Tibial artery (tissue), 4 donors: Measurements from ENCODE around the gene GRK1.

Source experiments
- DNase-seq, 2 donors: peaks; one replicate each; pipeline ENCODE4 v3.0.0-alpha.2; 2019
- H3K27ac ChIP-seq, 2 donors: fragments of 200-600 bp; sonication (generic) in 1 of 2; 1 replicate in 1 of 2; 2 replicates in 1 of 2; pipeline ENCODE4 v1.5.1; 2018 to 2019; ENCODE audit warnings: mild to moderate bottlenecking in 1 of 2
- H3K27me3 ChIP-seq, 2 donors: fragments of 200-600 bp; sonication (generic) in 1 of 2; one replicate each; pipeline versions ENCODE4 v1.5.1 to v1.6.0; 2016 to 2019
- H3K36me3 ChIP-seq, 3 donors: fragments of 200-600 bp; sonication (generic) in 2 of 3; one replicate each; pipeline ENCODE4 v1.5.1; 2016 to 2019; ENCODE audit warnings: mild to moderate bottlenecking in 2 of 3
- H3K4me1 ChIP-seq, 4 donors: fragments of 200-600 bp; sonication (generic) in 2 of 4; 1 replicate in 3 of 4; 2 replicates in 1 of 4; pipeline ENCODE4 v1.5.1; 2016 to 2019
- H3K4me3 ChIP-seq, 2 donors: fragments of 200-600 bp; sonication (generic) in 1 of 2; 1 replicate in 1 of 2; 2 replicates in 1 of 2; pipeline ENCODE4 v1.5.1; 2018 to 2019; ENCODE audit warnings: mild to moderate bottlenecking in 2 of 2
- H3K9me3 ChIP-seq, 3 donors: fragments of 200-600 bp; sonication (generic) in 1 of 3; one replicate each; pipeline ENCODE4 v1.5.1; 2016 to 2019
- CTCF ChIP-seq, 2 experiments: fragments of 200-600 bp in 1 of 2; fragments of 450-650 bp in 1 of 2; IDR thresholded peaks; one replicate each; pipeline ENCODE4 v1.5.1; 2017 to 2019; ENCODE audit warnings: antibody characterized with exemption in 2 of 2, mild to moderate bottlenecking in 1 of 2, moderate library complexity in 1 of 2
- intact Hi-C: fragments of 100-400 bp; cut with DNase I; formaldehyde crosslinking; loops from one replicate; pipeline ENCODE4 v1.15.0; 2023; ENCODE audit warnings: low total_unique reads

The GRK1 gene

DNA sequence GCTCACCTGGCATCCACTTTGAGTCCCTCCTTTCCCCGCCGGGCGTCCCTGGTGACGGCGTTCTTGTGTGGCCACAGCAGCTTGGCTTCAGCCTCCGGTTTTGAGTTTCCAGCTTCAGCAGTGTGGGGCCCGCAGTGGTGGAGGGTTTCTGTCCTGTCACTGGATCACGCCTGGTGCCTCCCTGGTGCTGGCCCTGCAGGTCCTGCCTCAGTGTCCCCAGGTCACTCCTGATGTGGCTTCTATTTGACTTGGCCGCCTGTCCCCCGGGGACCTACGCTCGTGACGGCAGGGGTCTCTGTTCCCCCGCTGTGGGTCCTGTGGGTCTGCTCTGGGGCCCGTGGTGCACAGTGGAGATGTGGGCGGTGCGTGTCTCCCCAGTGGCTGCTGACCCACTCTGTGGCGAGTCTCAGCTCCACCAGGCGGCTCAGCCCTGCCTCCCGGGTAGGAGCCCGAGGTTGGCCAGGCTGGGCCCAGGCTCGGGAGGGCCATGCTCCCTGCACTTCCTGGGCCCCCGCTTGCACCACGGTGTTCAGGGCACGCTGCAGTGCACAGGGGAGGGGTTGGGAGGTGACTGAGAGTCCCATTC is 10.9 kb upstream of the GRK1 start:
- Histone ChIP-seq H3K9me3 (peaks cover 0 to 10% (median under 1%) of the 10 kb centered on the region in 3 donors), H3K27ac (no peak overlapping the region), H3K27me3 (peaks cover 0 to 31% of the 10 kb centered on the region in 2 donors), H3K4me1 (no peaks in the 10 kb centered on the region), H3K36me3 (no peaks in the 10 kb centered on the region), H3K4me3 (no peak overlapping the region)
- DNase-seq: peak; percentile 7 to 43
- intact Hi-C loops: no loop called here
- TF ChIP-seq CTCF (IDR thresholded peaks at IDR 0.05): no peak

DNA sequence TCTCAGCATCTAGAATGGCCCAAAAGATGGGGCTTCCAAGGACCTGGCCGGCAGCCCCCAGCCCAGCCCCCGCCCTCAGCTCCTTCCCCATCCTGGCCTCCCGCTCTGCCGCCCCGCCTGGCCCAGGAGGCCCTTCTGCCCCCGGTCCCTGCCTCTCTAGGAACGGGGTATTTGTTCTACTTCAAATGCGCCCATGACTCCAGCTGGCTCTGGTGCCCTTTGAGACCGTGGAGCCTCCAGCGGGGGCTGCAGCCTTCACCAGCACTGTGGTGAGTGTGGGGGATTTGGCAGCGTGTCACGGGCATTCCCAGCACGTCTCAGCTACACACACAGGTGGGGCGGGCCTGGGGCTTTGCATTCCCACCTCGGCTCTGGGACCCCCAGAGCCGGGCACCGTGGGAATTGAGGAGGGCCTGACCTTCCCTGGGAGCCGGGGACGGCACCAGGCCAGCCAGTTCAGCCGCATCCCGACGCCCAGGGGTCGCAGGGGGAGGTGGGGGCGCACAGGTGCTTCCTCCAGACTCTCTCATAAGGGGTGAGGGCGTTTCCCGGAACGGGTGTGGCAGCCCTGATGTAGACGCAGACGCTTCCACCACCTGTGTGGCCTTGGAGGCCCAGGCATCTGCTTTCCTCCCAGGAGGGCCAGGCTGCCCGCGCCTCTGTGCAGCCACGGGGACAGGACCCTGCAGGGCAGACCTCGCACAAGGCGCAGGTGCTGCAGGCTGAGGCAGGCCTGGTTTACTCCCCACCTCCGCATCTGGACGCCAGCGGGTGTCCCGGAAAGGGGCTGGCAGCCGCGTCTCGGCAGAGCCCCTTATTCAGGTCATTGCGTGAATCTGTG is 10.0 kb upstream of the GRK1 start:
- peak; percentile 14 to 54 for DNase-seq
- intact Hi-C loops: no loop called here
- Histone ChIP-seq H3K27me3 (peaks cover 0 to 31% of the 10 kb centered on the region in 2 donors), H3K9me3 (peaks cover 0 to 18% (median 7%) of the 10 kb centered on the region in 3 donors), H3K4me3 (no peak overlapping the region), H3K27ac (no peak overlapping the region), H3K36me3 (no peaks in the 10 kb centered on the region), H3K4me1 (no peaks in the 10 kb centered on the region)
- TF ChIP-seq CTCF (IDR thresholded peaks at IDR 0.05): no peak

- H3K9me3 ChIP-seq: peaks cover 0 to 18% (median 7%) of the 10 kb centered on the region in 3 donors
- no peak within 1 kb of the TSS for H3K4me3 ChIP-seq
- peaks cover 0 to 31% of the 10 kb centered on the region in 2 donors for H3K27me3 ChIP-seq
- peak in 1 of 2 donors; percentile 55 for DNase-seq
- H3K36me3 ChIP-seq: no peaks in the 10 kb centered on the region
- H3K4me1 ChIP-seq: no peaks in the 10 kb centered on the region
- intact Hi-C loops: no loop called here
- TF ChIP-seq CTCF (IDR thresholded peaks at IDR 0.05): no peak
- H3K27ac ChIP-seq: no peak within 1 kb of the TSS
These were observed 8.9 kb upstream of the GRK1 start, which contains the start of gene ATP4B for GRCh38 chr13:113657851-113658741. ATP4B (minus strand) TSS chr13:113658198; CDS start chr13:113658144, 54 bp downstream.

- no peak for TF ChIP-seq CTCF (IDR thresholded peaks at IDR 0.05)
- Histone ChIP-seq H3K36me3 (no peaks in the 10 kb centered on the region), H3K4me3 (no peak overlapping the region), H3K4me1 (no peaks in the 10 kb centered on the region), H3K27me3 (peaks cover 0 to 31% of the 10 kb centered on the region in 2 donors), H3K27ac (no peak overlapping the region), H3K9me3 (peaks cover 0 to 18% (median 7%) of the 10 kb centered on the region in 3 donors)
- intact Hi-C loops: no loop called here
- peak in 1 of 2 donors; percentile 52 for DNase-seq
These were observed 8.2 kb upstream of the GRK1 start for GRCh38 chr13:113658836-113659235.

DNA sequence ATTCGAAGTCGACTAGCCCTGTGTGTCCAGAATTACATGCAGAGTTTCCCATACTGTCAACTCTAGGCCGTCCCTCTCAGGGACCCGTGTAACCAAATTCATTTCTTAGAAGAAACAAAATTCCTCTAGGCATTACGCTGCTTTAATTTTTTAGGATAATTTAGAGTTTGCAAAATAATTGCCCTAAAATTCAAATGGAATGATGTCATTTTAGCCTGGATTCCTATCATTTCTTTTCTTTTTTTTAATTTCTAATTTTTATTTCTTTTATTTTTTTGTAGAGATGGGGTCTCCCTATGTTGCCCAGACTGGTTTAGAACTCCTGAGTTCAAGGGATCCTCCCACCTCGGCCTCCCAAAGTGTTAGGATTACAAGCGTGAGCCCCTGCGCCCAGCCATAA is 7.7 kb upstream of the GRK1 start:
- Histone ChIP-seq H3K27ac (no peak overlapping the region), H3K9me3 (peaks cover 0 to 18% (median 7%) of the 10 kb centered on the region in 3 donors), H3K27me3 (peaks cover 0 to 31% of the 10 kb centered on the region in 2 donors), H3K4me1 (no peaks in the 10 kb centered on the region), H3K4me3 (no peak overlapping the region), H3K36me3 (no peaks in the 10 kb centered on the region)
- DNase-seq: peak in 1 of 2 donors; percentile 19
- no peak for TF ChIP-seq CTCF (IDR thresholded peaks at IDR 0.05)
- intact Hi-C loops: no loop called here
